Peyer's patch (tissue), 4 donors: ENCODE results near the gene CORO7.

Experiments used
- CTCF ChIP-seq, 6 experiments: fragments of 450-650 bp in 4 of 6; fragments of 200-600 bp in 2 of 6; sonication (generic) in 1 of 6; IDR thresholded peaks; one replicate each; pipeline ENCODE4 v1.5.1; 2017 to 2019; ENCODE audit warnings: antibody characterized with exemption in 6 of 6, mild to moderate bottlenecking in 3 of 6, moderate library complexity in 1 of 6
- POLR2A ChIP-seq, 2 donors: fragments of 450-650 bp; IDR thresholded peaks; one replicate each; pipeline ENCODE4 v1.5.1; 2017; ENCODE audit warnings: antibody characterized with exemption in 2 of 2, mild to moderate bottlenecking in 2 of 2, moderate library complexity in 2 of 2

GRCh38 chr16:4372578-4373355 lies 43.6 kb downstream of the CORO7 start:
- TF ChIP-seq POLR2A (IDR thresholded peaks at IDR 0.05) = no peak
- TF ChIP-seq CTCF (IDR thresholded peaks at IDR 0.05) = no peak
